Neural cell (in vitro differentiated cells): ENCODE data around the gene UTP18.

Experiments used
- EZH2 ChIP-seq: fragments of 200-600, 300-800 bp; shearing (Covaris generic), sonication (generic); IDR thresholded peaks from 2 replicates; pipeline ENCODE4 v1.6.1; 2014; ENCODE audit warnings: antibody characterized with exemption, low read length, borderline replicate concordance, mild to moderate bottlenecking; ENCODE audit not compliant: insufficient read depth, poor library complexity, severe bottlenecking
- POLR2AphosphoS5 ChIP-seq: IDR thresholded peaks from 2 replicates; pipeline ENCODE4 v1.6.1; 2012
- RAD21 ChIP-seq: fragments of 450-650 bp; conservative IDR thresholded peaks from 2 replicates; pipeline ENCODE4 v1.6.1; 2014; ENCODE audit warnings: antibody characterized with exemption, mild to moderate bottlenecking, moderate library complexity
- TAF1 ChIP-seq: IDR thresholded peaks from 2 replicates; pipeline ENCODE4 v1.6.1; 2012; ENCODE audit warnings: low read depth
- TF ChIP-seq, protein P1 (sequence below): fragments of 450-650 bp; IDR thresholded peaks from 2 replicates; pipeline ENCODE4 v1.5.1; 2014; ENCODE audit warnings: antibody characterized with exemption, mild to moderate bottlenecking, moderate library complexity; ENCODE audit not compliant: poor library complexity, severe bottlenecking
- TF ChIP-seq, protein P2 (sequence below): IDR thresholded peaks from 2 replicates; pipeline ENCODE4 v1.6.1; 2012; ENCODE audit warnings: borderline replicate concordance

DNA sequence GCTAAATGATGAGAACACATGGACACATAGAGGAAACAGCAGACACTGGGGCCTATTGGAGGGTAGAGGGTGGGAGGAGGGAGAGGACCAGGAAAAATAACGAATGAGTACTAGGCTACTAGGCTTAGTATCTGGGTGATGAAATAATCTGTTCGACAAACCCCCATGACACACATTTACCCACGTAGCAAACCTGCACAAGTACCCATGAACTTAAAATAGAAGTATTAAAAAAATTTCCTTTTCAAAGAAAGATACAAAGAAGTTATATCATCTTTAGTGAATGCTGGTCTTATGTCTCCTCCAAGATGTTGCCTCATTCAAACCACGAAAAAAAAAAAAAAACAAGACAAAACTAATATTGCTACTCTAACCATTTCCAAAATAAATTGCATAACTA is 32.2 kb upstream of the UTP18 start:
- TF ChIP-seq TAF1 (no peak), EZH2 (no peak), RAD21 (no peak), POLR2AphosphoS5 (no peak)
- TF ChIP-seq, protein P1, sequence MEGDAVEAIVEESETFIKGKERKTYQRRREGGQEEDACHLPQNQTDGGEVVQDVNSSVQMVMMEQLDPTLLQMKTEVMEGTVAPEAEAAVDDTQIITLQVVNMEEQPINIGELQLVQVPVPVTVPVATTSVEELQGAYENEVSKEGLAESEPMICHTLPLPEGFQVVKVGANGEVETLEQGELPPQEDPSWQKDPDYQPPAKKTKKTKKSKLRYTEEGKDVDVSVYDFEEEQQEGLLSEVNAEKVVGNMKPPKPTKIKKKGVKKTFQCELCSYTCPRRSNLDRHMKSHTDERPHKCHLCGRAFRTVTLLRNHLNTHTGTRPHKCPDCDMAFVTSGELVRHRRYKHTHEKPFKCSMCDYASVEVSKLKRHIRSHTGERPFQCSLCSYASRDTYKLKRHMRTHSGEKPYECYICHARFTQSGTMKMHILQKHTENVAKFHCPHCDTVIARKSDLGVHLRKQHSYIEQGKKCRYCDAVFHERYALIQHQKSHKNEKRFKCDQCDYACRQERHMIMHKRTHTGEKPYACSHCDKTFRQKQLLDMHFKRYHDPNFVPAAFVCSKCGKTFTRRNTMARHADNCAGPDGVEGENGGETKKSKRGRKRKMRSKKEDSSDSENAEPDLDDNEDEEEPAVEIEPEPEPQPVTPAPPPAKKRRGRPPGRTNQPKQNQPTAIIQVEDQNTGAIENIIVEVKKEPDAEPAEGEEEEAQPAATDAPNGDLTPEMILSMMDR = no peak
- TF ChIP-seq, protein P2, sequence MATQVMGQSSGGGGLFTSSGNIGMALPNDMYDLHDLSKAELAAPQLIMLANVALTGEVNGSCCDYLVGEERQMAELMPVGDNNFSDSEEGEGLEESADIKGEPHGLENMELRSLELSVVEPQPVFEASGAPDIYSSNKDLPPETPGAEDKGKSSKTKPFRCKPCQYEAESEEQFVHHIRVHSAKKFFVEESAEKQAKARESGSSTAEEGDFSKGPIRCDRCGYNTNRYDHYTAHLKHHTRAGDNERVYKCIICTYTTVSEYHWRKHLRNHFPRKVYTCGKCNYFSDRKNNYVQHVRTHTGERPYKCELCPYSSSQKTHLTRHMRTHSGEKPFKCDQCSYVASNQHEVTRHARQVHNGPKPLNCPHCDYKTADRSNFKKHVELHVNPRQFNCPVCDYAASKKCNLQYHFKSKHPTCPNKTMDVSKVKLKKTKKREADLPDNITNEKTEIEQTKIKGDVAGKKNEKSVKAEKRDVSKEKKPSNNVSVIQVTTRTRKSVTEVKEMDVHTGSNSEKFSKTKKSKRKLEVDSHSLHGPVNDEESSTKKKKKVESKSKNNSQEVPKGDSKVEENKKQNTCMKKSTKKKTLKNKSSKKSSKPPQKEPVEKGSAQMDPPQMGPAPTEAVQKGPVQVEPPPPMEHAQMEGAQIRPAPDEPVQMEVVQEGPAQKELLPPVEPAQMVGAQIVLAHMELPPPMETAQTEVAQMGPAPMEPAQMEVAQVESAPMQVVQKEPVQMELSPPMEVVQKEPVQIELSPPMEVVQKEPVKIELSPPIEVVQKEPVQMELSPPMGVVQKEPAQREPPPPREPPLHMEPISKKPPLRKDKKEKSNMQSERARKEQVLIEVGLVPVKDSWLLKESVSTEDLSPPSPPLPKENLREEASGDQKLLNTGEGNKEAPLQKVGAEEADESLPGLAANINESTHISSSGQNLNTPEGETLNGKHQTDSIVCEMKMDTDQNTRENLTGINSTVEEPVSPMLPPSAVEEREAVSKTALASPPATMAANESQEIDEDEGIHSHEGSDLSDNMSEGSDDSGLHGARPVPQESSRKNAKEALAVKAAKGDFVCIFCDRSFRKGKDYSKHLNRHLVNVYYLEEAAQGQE = no peak
